A549 (cell line): Measurements from ENCODE around the gene SPTY2D1.

ENCODE experiments used
- BHLHE40 ChIP-seq: IDR thresholded peaks from 2 replicates; pipeline ENCODE4 v1.6.1; 2012; ENCODE audit warnings: low read depth, low read length, inconsistent platforms
- CBX2 ChIP-seq: fragments of 200-600 bp; sonication (generic); IDR thresholded peaks from 2 replicates; pipeline ENCODE4 v1.6.1; 2016; ENCODE audit warnings: low read depth, mild to moderate bottlenecking, borderline replicate concordance
- CHD2 ChIP-seq: fragments of 150-350 bp; IDR thresholded peaks from 2 replicates; pipeline ENCODE4 v1.6.1; 2014; ENCODE audit warnings: low read length; ENCODE audit not compliant: partially characterized antibody
- EP300 ChIP-seq, 2 experiments: fragments of >200 bp; sonication (Bioruptor Twin); formaldehyde crosslinking; IDR thresholded peaks; 2 replicates in 1 of 2; 3 replicates in 1 of 2; pipeline ENCODE4 v1.6.1; 2016 to 2017
- HDAC2 ChIP-seq: fragments of 200-600 bp; sonication (generic); IDR thresholded peaks from 2 replicates; pipeline ENCODE4 v1.6.1; 2016
- JUNB ChIP-seq: fragments of >200 bp; sonication (Bioruptor Twin); formaldehyde crosslinking; IDR thresholded peaks from 2 replicates; pipeline ENCODE4 v1.6.1; 2016
- KDM1A ChIP-seq: fragments of 200-600 bp; sonication (generic); IDR thresholded peaks from 2 replicates; pipeline ENCODE4 v1.6.1; 2016; ENCODE audit warnings: low read depth, mild to moderate bottlenecking
- MYC ChIP-seq: IDR thresholded peaks from 2 replicates; pipeline ENCODE4 v1.6.1; 2012; ENCODE audit warnings: mild to moderate bottlenecking, inconsistent platforms, low read length, improper control_type of control experiment, borderline replicate concordance
- POLR2AphosphoS2 ChIP-seq: conservative IDR thresholded peaks from 2 replicates; pipeline ENCODE4 v1.6.1; 2012; ENCODE audit warnings: low read length, improper control_type of control experiment, inconsistent platforms
- RFX5 ChIP-seq: fragments of 450-650 bp; IDR thresholded peaks from 2 replicates; pipeline ENCODE4 v1.7.1; 2014; ENCODE audit warnings: antibody characterized with exemption, mild to moderate bottlenecking, moderate library complexity
- SMC3 ChIP-seq: fragments of >200 bp; sonication (Bioruptor Twin); formaldehyde crosslinking; IDR thresholded peaks from 3 replicates; pipeline ENCODE4 v1.6.1; 2018; ENCODE audit warnings: inconsistent platforms
- TF ChIP-seq, protein P1 (sequence below): fragments of >200 bp; sonication (Bioruptor Twin); formaldehyde crosslinking; IDR thresholded peaks from 3 replicates; pipeline ENCODE4 v1.5.1; 2016

DNA sequence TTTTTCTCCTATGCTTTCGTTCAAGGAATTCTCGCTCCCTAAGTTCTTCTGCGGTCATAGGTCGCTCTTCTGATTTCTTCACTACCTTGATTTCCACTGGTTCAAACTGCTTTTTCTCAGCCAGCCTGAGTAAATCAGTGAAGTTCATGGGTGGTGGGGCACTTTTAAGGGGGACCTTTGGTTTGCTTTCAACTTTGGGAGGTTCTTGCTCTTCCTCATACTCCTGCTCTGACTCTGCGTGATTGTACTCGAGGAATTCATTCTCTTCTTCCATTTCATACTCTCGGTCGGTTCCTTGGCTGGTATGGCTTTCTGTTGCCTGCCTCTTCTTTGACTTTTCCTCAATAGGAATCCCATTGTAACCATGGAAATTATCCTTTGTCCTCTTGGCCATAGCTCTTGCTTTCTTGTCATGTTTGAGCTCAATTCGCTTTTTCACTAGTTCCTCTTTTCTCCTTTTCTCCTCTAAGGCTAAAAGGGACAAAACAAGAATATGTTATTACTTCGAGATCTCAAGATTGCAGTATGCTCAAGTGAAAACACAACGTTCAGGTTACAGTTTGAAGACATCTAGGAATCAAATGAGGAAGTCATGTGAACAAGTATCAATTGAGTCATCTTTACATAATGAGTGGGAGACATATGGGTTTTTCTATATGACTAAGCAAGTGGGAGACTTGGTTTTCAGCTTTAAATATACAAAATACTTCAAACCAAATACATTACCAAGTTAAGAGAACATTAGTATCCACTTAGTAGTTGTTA, 18.3 kb downstream of the SPTY2D1 start:
- TF ChIP-seq SMC3 (no peak), POLR2AphosphoS2 (no peak), EP300 (IDR thresholded peaks at IDR 0.05) (no peak), JUNB (no peak), KDM1A (no peak), HDAC2 (no peak), CHD2 (no peak), RFX5 (no peak), BHLHE40 (no peak), CBX2 (no peak), MYC (no peak)
- TF ChIP-seq, protein P1, sequence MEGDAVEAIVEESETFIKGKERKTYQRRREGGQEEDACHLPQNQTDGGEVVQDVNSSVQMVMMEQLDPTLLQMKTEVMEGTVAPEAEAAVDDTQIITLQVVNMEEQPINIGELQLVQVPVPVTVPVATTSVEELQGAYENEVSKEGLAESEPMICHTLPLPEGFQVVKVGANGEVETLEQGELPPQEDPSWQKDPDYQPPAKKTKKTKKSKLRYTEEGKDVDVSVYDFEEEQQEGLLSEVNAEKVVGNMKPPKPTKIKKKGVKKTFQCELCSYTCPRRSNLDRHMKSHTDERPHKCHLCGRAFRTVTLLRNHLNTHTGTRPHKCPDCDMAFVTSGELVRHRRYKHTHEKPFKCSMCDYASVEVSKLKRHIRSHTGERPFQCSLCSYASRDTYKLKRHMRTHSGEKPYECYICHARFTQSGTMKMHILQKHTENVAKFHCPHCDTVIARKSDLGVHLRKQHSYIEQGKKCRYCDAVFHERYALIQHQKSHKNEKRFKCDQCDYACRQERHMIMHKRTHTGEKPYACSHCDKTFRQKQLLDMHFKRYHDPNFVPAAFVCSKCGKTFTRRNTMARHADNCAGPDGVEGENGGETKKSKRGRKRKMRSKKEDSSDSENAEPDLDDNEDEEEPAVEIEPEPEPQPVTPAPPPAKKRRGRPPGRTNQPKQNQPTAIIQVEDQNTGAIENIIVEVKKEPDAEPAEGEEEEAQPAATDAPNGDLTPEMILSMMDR, result no peak
